WTC11 (cell line): Measurements from ENCODE around the gene MAGI3.

ENCODE experiments used
- TF ChIP-seq, protein P1 (sequence below): sonication (generic); formaldehyde crosslinking; conservative IDR thresholded peaks from 2 replicates; pipeline ENCODE4 v1.8.1; 2023; ENCODE audit warnings: mild to moderate bottlenecking, low read depth, missing genetic modification reagents, moderate library complexity
- TF ChIP-seq, protein P2 (sequence below): sonication (generic); formaldehyde crosslinking; IDR thresholded peaks from 2 replicates; pipeline ENCODE4 v1.8.1; 2023; ENCODE audit warnings: mild to moderate bottlenecking, missing genetic modification reagents, moderate library complexity
- TF ChIP-seq, protein P3 (sequence below): fragments of 200-600 bp; IDR thresholded peaks from 2 replicates; pipeline ENCODE4 v1.8.0; 2022; ENCODE audit warnings: antibody characterized with exemption
- TF ChIP-seq, protein P4 (sequence below): fragments of 250-450 bp; sonication (Bioruptor Pico); IDR thresholded peaks from 2 replicates; pipeline ENCODE4 v1.8.0; 2021; ENCODE audit warnings: mild to moderate bottlenecking
- TF ChIP-seq, protein P5 (sequence below): sonication (generic); formaldehyde crosslinking; IDR thresholded peaks from 2 replicates; pipeline ENCODE4 v1.8.0; 2022; ENCODE audit warnings: mild to moderate bottlenecking, missing genetic modification reagents
- TF ChIP-seq, protein P6 (sequence below): sonication (generic); formaldehyde crosslinking; IDR thresholded peaks from 2 replicates; pipeline ENCODE4 v1.8.0; 2022; ENCODE audit warnings: missing genetic modification reagents

DNA sequence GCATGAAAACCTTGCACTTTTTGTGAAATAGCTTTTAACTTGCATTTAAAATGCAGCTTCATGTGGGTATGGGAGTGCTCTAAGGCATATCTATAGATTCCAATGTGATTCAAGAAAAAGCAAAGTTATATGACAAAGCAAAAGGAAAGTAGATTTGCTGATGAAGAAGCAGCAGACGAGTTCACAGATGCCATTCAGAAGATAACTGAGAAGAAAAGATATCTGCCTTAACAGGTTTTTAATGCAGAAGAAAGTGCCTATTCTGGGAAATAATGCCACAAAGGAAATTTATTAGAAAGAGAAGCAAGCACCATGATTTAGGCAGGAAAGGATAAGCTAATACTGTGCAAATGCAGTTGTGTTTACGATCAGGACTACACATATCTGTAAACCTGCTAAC lies 300.9 kb downstream of the MAGI3 start:
- TF ChIP-seq, protein P1, sequence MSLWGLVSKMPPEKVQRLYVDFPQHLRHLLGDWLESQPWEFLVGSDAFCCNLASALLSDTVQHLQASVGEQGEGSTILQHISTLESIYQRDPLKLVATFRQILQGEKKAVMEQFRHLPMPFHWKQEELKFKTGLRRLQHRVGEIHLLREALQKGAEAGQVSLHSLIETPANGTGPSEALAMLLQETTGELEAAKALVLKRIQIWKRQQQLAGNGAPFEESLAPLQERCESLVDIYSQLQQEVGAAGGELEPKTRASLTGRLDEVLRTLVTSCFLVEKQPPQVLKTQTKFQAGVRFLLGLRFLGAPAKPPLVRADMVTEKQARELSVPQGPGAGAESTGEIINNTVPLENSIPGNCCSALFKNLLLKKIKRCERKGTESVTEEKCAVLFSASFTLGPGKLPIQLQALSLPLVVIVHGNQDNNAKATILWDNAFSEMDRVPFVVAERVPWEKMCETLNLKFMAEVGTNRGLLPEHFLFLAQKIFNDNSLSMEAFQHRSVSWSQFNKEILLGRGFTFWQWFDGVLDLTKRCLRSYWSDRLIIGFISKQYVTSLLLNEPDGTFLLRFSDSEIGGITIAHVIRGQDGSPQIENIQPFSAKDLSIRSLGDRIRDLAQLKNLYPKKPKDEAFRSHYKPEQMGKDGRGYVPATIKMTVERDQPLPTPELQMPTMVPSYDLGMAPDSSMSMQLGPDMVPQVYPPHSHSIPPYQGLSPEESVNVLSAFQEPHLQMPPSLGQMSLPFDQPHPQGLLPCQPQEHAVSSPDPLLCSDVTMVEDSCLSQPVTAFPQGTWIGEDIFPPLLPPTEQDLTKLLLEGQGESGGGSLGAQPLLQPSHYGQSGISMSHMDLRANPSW (CRISPR knock-in tag) = no peak
- TF ChIP-seq, protein P2, sequence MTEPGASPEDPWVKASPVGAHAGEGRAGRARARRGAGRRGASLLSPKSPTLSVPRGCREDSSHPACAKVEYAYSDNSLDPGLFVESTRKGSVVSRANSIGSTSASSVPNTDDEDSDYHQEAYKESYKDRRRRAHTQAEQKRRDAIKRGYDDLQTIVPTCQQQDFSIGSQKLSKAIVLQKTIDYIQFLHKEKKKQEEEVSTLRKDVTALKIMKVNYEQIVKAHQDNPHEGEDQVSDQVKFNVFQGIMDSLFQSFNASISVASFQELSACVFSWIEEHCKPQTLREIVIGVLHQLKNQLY = no peak
- TF ChIP-seq, protein P3, sequence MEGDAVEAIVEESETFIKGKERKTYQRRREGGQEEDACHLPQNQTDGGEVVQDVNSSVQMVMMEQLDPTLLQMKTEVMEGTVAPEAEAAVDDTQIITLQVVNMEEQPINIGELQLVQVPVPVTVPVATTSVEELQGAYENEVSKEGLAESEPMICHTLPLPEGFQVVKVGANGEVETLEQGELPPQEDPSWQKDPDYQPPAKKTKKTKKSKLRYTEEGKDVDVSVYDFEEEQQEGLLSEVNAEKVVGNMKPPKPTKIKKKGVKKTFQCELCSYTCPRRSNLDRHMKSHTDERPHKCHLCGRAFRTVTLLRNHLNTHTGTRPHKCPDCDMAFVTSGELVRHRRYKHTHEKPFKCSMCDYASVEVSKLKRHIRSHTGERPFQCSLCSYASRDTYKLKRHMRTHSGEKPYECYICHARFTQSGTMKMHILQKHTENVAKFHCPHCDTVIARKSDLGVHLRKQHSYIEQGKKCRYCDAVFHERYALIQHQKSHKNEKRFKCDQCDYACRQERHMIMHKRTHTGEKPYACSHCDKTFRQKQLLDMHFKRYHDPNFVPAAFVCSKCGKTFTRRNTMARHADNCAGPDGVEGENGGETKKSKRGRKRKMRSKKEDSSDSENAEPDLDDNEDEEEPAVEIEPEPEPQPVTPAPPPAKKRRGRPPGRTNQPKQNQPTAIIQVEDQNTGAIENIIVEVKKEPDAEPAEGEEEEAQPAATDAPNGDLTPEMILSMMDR = no peak
- TF ChIP-seq, protein P4, sequence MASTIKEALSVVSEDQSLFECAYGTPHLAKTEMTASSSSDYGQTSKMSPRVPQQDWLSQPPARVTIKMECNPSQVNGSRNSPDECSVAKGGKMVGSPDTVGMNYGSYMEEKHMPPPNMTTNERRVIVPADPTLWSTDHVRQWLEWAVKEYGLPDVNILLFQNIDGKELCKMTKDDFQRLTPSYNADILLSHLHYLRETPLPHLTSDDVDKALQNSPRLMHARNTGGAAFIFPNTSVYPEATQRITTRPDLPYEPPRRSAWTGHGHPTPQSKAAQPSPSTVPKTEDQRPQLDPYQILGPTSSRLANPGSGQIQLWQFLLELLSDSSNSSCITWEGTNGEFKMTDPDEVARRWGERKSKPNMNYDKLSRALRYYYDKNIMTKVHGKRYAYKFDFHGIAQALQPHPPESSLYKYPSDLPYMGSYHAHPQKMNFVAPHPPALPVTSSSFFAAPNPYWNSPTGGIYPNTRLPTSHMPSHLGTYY (CRISPR knock-in tag) = no peak
- TF ChIP-seq, protein P5, sequence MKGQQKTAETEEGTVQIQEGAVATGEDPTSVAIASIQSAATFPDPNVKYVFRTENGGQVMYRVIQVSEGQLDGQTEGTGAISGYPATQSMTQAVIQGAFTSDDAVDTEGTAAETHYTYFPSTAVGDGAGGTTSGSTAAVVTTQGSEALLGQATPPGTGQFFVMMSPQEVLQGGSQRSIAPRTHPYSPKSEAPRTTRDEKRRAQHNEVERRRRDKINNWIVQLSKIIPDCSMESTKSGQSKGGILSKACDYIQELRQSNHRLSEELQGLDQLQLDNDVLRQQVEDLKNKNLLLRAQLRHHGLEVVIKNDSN (CRISPR knock-in tag) = no peak
- TF ChIP-seq, protein P6, sequence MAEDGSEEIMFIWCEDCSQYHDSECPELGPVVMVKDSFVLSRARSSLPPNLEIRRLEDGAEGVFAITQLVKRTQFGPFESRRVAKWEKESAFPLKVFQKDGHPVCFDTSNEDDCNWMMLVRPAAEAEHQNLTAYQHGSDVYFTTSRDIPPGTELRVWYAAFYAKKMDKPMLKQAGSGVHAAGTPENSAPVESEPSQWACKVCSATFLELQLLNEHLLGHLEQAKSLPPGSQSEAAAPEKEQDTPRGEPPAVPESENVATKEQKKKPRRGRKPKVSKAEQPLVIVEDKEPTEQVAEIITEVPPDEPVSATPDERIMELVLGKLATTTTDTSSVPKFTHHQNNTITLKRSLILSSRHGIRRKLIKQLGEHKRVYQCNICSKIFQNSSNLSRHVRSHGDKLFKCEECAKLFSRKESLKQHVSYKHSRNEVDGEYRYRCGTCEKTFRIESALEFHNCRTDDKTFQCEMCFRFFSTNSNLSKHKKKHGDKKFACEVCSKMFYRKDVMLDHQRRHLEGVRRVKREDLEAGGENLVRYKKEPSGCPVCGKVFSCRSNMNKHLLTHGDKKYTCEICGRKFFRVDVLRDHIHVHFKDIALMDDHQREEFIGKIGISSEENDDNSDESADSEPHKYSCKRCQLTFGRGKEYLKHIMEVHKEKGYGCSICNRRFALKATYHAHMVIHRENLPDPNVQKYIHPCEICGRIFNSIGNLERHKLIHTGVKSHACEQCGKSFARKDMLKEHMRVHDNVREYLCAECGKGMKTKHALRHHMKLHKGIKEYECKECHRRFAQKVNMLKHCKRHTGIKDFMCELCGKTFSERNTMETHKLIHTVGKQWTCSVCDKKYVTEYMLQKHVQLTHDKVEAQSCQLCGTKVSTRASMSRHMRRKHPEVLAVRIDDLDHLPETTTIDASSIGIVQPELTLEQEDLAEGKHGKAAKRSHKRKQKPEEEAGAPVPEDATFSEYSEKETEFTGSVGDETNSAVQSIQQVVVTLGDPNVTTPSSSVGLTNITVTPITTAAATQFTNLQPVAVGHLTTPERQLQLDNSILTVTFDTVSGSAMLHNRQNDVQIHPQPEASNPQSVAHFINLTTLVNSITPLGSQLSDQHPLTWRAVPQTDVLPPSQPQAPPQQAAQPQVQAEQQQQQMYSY (CRISPR knock-in tag) = no peak
